Stimulated activated CD4-positive, alpha-beta T cell treated with anti-CD3 and anti-CD28 coated beads, TNF-alpha, amount 100 ng/mL, for 4 hours (primary cell): ENCODE measurements around the gene GULP1.

ENCODE experiments used
- DNase-seq, 3 experiments: peaks; one replicate each; pipeline ENCODE4 v3.0.0-alpha.2; 2020; ENCODE audit warnings: low read depth in 3 of 3

Gene GULP1

DNA sequence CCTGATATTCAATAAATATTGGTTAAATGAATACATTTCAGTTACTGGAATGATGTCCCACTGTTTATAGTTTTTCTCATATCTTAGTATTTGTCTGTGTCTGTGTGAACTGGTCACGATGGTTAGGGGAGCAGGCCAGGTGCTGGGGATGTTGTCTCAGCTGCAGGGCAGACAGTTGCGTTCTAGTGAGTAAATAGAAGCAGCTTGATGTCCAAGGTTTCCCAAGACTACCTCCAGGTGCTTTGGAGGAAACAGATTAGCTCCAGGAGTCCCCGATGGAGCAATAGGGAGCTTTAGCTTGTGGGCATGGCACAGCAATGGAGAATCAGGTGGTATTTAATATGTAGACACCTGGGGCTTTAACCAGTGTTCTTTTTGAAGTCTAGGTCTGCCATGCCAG lies 75.5 kb downstream of the GULP1 start:
- DNase-seq, result no peak

DNA sequence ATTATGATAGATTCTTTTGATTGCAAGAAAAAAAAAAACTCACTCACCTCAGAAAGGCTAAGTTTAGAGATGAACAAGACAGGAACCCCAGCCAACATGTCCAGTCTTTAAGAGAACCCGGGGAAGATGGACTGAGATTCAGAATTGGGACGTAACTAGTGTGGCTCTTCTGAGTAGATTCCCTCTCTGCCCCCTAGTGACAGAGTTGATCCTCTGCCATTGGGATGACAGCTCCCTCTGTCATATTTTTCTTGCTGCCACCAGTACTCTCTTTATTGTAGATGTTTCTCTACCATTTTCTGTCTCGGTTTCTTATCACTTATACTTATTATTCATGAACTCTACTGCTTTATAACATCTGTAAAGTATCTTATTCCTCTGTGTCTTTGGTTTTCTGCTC lies 77.7 kb downstream of the GULP1 start:
- DNase-seq, result no peak

DNA sequence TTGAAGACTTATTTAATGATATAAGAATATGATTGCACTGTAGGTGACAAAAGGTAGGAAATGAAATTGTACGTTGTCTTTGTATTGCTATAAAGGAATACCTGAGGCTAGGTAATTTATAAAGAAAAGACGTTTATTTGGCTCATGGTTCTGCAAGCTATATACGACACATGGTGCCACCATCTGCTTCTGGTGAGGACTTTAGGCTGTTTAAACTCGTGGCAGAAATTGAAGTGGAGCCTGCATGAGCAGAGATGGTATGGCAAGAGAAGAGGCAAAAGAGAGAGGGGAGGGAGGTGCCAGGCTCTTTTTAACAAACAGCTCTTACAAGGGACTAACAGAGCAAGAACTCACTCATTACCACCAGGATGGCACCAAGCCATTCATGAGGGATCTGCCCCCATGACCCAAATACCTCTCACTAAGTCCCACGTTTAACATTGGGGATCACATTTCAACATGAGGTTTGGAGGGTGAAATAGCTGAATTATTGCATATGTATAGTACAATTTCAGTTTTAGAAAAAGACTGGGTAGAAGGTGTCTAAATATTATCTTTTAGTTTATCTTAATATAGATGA lies 86.8 kb downstream of the GULP1 start:
- no peak for DNase-seq

DNA sequence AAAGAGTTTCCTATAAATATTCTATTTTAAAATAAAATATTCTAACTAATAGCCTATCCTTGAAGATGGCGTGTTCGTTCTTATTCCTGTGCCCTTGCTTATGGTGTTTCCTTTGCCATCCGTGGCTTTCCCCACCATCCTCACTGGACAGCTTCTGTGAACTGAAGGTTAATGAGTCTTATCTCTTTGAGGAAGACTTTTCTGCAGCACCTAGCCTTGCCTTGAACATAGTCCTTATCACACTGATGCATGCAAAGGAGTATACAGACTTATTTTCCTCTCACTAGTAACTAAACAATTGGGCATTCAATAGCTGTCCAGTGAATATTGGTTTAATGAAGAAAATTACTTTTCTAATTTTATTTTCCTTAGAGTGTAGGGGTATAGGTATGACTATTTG lies 88.1 kb downstream of the GULP1 start:
- no peak for DNase-seq

DNA sequence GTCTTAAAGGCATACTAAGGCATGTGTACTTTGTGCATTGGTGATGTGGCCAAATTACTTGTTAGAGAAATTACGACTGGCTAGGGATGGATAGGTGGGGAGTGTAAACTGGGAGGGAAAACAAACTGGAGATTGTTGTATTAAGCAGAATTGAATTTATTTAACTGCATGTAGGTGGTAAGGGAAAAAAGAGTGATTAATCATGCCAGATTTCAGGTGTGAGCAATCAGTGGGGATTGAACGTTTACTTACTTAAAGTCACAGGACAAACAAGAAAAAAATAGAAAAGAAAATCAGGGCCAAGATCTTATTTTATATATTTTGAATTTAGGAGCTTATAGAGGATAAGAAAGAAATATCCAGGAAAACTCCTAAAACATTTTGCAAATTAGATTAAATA lies 88.6 kb downstream of the GULP1 start:
- no peak for DNase-seq

DNA sequence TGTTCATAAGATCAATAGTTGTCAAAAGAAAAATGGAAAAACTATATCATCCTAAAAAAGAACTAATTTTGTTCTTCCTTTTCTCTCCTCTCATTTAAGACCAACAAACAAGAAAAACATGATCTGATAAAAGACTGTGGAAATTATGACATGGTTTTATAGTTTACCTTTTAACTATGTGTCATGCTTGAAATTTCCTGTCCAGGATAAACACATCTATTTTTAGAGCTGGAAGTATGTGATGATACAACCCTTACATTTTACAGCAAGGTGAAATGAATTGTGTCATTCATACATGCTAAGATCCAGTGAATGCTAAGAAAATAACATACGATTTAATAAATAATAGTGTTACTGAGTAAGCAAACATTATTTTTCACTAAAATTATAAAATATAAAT lies 89.9 kb downstream of the GULP1 start:
- DNase-seq, result no peak

DNA sequence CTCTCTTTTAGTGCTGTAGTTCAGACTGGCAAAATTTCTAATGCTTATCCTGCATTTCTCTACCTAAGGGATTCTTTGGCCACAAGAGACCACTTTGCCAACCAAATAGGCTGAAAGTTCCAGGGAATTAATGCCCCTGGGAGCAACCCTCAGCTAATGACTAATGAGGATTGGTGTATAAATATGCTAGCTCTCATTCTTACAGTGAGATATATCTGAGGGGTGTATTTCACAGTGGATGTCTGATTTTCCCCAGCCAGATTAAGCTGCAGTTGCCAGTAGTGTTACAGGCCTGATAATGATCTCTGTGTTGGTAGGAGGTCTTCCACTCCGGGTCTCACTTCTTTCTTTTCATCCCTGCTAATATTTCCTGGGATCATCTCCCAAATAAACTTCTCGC lies 90.4 kb downstream of the GULP1 start:
- DNase-seq, result no peak

DNA sequence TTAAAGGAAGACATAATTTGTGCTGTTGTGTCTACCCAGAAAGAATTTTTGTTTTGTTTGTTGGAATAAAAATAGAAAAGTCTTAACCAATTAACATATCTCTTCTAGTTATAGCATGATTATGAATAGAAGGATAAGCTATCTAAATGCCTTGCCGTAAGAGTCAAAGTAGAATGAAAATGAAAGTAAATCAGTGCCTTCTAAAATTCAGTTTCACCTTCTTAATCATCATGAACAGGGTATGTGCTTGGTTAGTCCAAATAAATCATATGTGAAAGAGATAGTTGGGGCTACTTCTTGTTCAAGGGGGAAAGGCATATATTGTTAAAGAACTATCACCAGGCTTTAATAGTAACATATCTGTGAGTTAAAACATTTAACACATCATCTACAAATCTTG lies 91.5 kb downstream of the GULP1 start:
- DNase-seq, result no peak

DNA sequence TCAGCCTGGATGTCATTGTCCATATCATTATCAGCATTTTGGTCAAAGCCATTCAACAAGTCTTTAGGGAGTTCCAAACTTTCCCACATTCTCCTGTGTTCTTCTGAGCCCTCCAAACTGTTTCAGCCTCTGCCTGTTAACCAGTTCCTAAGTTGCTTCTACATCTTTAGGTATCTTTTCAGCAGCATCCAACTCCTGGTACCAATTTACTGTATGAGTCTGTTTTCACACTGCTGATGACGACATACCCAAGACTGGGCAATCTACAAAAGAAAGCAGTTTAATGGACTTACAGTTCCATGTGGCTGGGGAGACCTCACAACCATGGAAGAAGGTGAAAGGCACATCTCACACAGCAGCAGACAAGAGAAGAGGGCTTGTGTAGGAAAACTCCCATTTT lies 94.2 kb downstream of the GULP1 start:
- no peak for DNase-seq

DNA sequence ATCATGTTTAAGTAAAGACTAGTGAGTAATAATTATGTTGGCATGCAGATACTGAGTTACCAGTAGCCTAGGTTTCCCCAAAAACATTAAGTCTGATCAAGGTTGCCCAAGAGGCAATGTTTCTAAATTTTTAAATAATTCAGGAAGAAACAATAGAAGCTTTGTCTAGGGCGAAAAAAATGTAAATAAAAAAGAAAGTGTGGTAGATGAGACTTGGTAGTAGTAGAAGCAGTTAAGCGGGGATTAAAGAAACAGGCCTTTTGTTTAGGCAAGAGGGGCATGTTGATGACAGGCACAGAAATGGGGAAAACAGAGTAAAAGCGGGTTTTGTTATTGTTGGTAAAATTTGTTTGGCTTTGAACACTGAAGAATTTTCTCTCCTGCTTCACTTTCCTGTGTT lies 97.2 kb downstream of the GULP1 start:
- no peak for DNase-seq

DNA sequence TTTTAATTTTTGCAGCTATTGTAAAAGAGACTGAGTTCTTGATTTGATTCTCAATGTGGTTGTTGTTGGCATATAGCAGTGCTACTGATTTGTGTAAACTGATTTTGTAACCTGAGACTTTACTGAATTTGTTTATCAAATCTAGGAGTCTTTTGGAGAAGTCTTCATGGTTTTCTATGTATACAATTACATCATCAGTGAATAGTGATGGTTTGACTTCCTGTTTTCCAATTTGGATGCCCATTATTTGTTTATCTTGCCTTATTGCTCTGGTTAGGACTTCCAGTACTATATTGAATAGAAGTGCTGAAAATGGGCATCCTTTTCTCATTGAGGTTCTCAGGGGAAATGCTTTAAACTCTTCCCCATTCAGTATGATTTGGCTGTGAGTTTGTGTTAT lies 99.7 kb downstream of the GULP1 start:
- DNase-seq, result no peak

DNA sequence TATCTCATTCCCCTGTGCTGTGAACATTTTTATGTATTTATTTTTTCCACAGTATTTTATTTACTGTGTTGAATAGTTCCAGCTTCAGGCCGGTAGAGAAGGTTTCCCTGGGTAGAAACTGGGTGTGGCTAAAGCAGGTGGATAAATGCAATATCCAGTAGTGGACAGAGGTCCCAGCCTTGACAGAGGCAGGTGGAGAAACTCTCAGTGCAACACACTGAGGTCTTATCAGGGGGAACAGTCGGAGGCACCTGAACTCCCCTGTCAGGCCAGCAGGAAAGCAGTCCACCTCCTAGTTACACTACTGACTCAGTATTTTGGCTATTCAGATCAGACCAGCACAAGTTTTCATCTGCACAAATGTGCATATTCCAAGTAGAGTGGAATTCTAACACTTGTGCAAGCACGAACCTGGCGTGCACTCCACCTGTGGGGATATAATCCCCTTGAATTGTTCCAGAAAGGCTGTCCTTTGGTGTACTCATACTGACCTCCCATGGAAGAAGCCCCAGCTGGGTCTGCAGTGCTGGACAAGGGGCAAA lies 103.3 kb downstream of the GULP1 start:
- no peak for DNase-seq

DNA sequence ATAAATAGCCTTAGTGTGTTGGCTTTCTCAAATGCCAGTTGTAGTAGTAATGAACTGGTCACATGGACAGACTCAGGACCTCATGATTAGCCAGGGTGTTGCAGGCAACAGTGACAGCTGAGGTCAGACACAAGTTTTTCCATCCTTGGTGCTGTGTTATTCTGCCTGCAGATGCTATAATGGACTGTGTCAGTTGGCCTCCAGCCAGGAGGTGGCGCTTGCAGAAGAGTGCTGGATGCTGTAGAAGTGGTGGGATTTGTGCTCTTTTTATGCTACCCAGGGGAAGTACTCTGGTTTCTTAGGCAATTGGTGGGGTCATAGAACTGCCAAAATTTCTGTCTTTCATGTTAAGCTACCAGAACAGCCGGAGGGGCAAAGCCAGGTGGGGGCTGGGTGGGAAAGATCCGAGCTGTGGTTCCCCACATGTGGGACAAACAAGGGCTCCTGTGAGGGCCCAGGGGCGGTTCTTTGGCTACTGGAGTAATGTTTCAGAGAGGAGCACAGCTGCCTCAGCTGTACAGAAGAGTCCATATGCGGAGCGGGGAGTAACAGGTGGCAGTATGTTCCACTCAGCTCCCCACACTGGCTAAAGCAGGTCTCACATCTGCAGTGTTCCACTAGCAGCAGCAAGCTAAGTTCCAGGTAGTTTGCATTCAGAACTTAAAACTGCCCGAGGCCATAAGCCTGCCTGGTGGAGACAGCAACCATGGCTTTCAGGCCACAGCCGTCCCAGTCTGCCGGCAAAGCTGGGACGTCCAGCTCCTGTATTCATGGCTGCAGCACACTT lies 104.4 kb downstream of the GULP1 start:
- DNase-seq, result no peak

DNA sequence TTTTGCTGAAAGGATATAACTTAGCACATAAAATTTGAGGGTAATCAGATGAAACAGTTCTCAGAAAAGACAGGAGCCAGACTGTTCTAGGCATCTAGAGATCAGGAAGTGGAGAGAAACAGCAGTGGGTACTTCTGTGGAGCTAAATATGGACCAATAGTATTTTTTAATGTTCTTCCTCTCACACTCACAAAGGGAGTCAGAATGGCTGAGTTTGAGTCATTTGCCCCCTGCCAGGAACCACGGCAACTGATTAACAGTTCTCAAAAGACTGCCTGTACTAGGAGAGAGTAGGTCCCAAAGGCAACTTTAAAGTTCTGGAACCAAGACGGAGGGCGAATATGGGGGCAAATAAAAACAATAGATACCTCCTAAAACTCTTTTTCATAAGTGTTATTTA lies 107.5 kb downstream of the GULP1 start:
- no peak for DNase-seq

DNA sequence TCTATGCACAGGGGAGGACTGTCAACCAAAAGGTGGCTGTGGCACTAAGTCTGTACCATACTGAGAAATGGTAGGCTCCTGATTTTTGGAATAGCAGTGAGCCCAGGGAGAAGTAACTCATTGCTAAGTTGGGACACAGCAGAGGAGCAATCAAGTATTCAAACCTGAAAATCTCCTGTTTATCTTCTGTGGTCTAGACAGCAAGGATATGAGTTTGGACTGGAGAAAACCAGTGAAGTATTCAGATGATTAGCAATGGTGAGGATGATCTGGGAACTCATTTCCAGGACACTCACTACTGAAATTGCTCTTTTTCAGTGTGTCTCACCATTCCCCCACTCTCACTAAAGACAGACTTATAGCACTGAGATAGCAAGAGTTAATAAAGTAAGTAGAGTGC lies 112.0 kb downstream of the GULP1 start:
- DNase-seq, result no peak

DNA sequence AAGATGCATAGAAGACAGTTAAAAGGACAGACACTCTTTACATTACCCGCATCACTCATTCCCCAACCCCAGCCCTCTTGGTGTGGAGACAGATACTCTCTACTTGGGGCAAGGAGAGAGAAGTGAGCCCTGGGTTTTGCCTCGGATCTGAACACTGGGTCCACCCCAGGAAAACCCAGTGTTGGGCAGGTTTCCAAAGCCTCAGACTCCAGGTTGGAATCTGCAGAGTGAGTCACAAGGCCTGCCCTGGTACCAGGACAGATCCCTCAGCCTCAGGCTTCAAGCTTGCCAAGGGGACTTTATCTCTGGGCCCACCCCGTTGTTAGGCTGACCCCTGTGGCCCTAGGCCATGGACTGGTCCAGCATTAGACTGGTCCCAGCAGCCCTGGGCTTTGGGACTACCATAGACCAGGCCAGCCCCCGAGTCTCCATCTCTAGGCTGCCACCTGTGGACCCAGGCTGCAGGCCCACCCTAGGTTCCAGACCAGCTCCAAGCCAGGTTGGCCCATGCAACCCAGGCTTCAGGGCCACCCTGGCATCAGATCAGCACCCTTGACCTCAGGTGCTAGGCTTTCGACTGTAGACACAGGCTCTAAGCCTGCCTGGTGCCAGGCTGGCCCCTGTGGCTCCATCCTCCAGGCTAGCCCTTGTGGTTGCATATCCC lies 112.8 kb downstream of the GULP1 start:
- no peak for DNase-seq

DNA sequence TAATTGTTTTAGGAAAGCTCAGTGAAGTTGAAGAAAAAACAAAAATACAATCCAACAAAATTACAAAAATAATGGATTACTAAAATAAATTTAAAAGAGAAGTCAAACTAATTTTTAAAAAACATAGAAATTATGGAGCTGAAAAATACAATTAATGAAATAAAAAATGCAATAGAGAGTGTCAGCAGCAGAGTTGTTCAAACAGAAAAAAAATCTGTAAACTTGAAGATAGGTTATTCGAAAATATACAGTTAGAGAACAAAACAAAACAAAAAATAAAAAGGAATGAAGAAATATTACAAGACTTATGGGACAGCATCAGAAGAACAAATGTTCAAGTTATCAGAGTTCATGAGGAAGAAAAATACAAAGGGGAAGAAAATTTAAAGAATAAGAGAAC lies 114.7 kb downstream of the GULP1 start:
- no peak for DNase-seq

DNA sequence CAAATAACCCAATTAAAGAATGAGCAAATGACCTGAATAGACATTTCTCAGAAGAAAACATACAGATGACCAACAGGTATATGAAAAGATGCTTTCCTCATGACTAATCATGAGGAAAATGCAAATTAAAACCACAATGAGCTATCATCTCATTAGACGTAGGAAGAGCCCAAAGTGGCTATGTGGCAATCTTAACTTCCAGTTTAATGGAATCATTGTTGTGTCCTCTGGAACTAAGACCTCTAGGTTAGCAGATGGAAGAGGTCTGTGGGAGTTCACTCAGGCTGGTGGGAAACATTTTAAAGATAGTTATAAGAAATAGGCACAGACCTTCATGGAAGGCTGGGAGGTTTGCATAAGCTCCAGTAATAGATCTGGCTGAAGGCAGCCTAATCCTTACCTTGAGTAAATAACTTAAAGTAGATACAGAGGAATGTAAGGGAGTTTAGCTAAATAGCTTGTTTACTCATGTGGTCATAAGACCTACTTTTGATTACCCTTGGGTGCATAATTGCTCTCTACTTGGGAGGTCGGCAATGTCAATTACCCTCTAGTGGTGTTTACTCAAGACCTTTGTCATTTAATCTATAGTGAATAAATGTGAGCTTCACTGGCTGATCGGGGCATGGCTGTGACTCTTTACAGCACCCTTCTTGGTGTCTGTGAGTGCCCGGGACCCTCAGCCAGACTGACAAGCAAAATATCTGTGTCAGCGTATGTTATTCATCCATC lies 119.0 kb downstream of the GULP1 start:
- no peak for DNase-seq

DNA sequence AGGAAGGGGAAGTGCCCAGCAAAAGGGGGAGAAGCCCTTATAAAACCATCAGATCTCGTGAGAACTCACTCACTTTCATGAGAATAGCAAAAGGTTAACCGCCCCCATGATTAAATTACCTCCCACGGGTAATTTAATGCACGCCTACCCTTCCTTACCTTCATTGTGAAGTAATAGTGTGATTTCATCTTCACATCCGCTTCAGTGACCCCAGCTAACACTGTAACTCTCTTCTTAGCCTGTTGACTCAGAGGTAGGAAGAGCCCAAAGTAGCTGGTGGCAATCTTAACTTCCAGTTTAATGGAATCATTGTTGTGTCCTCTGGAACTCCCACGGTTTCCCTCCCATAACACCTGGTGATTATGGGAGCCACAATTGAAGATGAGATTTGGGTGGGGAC lies 120.5 kb downstream of the GULP1 start:
- DNase-seq, result no peak

DNA sequence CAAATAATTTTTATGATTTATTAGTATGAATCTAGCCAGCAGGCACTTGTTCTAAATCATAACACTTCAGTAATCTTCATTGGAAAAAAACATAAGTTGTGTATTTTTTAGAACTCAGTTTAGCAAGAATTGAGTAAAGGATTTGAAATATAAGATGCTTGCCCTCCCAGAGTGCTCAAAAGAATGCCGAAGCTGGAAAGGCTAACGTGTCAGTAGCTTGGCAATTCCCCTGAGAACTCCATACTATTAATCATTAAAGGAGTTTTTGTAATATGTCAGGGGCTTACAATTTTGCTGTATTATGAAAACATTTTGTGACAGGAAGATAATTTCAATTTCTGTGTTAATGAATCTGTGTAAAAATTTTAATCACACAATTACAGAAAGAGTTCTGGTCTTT lies 122.7 kb downstream of the GULP1 start:
- no peak for DNase-seq

DNA sequence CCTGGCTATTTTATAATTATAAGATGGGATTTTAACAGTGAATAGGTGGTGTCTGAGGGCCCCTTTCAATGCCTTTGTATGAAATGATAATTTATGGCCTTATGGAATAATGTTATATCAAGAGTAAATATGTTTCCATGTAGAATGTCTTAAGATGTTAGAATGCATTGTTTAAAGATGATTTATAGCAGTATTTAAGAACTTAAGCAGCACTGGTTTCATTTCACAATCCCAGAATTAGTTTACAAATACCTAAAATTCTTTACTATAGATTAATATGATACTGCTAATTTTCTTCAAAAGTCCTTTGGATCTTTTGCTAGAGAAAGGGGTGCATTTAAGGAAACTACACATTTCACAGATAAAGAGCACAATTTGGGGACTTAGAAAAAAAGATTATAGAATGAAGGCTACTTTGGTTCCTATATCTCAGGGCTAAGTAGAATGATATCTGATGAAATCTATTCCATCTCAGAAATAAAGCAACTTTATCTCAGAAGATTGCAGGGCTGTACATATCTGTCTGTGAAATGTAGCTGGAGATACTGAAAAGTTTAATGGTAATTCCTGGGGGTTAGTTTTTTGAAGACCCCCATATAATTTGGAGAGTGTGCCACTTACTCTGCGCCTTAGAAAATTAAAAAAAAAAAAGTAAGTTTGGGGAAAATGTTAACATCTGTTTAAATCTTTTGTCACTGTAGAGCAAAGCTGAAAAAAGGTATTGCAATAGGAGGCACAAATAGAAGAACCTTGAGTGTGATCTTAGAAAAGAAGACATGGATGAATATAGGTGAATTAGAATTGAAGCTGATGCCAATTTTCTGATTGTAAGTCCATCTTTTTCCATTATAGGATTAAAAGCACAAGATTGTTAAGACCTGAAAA lies 123.4 kb downstream of the GULP1 start:
- no peak for DNase-seq

DNA sequence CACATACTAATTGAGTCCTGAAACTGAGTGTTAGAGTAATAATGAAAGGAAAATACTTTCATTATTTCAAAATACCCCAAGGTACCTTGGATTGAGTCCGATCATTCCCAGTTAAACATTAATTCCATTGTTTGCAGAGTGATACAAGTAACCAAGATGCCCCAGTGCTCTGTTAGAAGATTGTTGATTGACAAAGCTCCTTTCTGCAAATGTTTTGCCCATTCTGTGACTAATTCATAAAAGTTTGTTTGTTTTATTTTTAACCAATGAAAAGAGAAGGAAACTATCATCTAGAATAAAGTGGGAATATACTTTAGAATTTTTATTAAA lies 124.0 kb downstream of the GULP1 start:
- no peak for DNase-seq
